ENCODE data around the gene APBB2. TPM values are rescaled to one million over a fixed set of nuclear protein-coding genes. Genes with fewer than 3 reads are reported as not detected.

The APBB2 gene
- total RNA-seq, 1 experiment from 2014 or later, result 29.7 TPM

DNA sequence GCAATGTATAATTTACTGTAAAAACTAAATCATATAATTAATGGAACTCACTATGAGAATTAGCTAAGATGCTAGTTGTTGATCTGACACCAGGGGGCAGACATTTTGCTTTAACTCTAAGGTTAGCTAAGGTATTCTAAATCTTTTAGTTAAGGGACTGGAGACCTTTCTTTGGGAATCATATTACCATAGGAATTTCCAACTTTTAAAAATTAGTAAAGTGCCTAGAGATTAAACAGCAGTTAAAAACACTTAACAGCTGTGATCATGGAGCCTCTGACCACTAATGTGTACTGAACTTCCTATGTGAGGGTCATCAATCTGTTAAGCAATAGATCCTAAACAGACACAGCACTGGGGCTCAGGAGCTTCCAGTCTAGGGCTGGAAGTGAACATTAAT, 238.0 kb downstream of the APBB2 start:
- peak; percentile 39 for DNase-seq (ENCODE audit: low spot score)
- in situ Hi-C loops (cut with HindIII; ENCODE audit: low sequenced_read_pairs), result no loop called here

DNA sequence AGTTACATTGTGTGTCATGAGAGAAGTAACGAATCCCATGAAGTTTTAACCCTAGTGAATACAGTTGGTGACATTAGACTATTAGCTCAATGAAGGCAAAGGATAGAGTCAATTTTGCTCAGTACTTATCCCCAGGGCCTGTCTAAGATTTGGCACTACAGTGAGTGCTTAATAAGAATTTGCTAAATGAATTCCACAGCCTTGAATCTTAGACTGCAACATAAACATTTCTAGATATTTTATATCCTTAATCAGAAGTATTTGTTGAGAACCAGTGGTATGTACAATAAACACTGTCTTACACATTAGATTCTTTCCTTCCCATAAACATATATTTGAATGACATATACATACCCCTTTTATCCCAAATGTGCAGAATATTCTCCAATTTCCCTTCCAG, 241.6 kb downstream of the APBB2 start:
- no peak for DNase-seq (ENCODE audit: low spot score)
- in situ Hi-C loops (cut with HindIII; ENCODE audit: low sequenced_read_pairs), result no loop called here

DNA sequence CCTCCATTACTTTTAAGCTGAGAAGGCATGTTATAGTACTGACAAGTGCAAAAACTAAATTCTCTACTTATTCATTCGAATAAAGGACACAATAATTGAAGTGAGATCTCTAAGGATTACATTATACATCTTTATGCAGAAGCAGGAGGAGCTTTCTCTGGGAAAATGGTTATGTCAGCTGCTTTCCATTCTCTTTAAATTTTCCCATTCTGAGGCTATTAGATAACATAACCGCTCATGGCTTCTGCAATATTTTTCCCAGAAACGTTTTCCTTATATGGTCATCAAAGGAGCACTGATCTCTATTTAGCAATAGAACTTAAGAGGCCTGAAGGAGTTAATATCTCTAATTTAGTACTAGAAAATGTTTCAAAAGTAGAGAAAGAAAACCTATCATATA, 243.0 kb downstream of the APBB2 start:
- in situ Hi-C loops (cut with HindIII; ENCODE audit: low sequenced_read_pairs), result no loop called here
- DNase-seq (ENCODE audit: low spot score), result no peak

DNA sequence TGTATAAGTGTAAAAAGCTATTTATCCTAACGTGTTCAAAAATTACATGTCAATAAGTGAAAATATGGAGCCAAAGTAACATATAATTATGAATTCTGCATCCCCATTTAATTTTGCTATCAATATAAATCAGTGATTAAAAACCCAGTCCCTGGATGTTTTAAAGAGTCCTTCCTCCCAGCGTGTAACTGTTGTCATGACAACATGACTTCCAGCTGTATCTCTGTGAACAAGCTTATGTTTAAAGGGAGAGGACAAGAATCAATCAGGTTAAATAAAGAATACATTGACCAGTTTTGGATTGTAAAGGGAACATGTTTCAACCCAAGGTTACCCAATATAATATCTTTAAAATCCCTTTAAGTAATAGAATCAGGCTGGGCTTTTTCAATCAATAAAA, 244.8 kb downstream of the APBB2 start:
- in situ Hi-C loops (cut with HindIII; ENCODE audit: low sequenced_read_pairs), result no loop called here
- no peak for DNase-seq (ENCODE audit: low spot score)

DNA sequence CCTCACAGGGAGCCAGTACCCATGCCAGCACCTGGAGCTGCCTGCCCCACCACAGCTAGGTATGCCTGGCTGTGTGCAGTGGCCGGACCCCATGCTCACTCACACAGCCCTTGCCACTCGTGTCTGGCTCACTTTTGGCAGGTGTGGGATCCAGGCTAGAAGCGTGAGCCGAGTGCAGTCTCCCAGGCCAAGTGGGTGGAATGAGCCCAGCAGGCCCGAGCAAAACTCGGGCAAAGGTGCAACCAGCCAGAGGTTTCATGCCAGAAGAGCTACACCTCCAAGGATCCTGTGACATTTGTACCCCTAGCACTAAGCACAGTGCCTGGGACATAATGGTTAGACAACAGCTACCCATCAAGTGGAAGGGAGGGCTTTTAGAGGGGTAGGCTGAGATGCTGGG, 246.8 kb downstream of the APBB2 start:
- in situ Hi-C loops (cut with HindIII; ENCODE audit: low sequenced_read_pairs), result no loop called here
- no peak for DNase-seq (ENCODE audit: low spot score)

DNA sequence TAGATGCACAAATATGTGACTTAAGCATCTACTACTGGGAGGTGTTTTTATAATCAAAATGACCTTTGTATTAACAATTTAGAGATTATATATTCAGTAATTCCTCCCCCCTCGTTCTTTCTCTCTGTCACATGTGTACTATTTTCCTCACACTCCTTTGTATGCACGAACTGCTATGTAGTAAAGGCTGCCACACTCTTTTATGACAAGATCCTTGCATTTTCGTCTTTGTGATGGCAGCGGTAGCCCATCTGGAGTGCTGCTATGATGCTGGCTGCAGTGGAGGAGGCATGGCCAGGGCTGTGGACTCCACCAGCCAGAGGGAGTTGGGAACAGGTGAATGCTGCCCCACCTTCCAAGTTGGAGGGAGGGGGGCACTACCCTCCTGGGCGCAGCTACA, 248.3 kb downstream of the APBB2 start:
- in situ Hi-C loops (cut with HindIII; ENCODE audit: low sequenced_read_pairs), result no loop called here
- no peak for DNase-seq (ENCODE audit: low spot score)

DNA sequence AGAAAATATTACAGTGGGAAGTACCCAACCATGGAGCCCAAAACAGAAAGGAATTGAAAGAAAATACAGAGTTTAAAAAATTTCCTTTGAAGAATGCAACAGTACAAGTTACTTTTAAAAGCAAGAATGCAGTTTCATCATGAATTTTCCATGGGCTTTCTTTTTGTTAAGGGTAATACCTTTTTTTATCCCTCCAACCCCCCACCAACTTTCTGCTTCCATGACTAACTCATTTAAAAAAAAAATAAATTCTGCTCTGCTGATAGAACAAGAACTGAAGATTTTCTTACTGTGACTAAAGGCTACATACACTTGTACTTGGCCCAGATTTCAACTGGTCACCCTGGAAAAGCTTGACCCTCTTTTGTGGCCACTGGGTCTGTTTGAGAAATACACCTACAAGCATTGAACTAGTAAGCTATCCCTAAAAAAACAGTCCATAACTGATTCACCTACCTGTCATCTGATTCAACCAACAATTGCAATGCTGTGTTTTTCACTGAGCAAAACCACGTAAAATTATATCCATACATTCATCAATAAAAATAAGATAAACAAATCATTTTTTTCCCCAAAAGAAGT, 250.4 kb downstream of the APBB2 start:
- no peak for DNase-seq (ENCODE audit: low spot score)
- in situ Hi-C loops (cut with HindIII; ENCODE audit: low sequenced_read_pairs), result no loop called here

DNA sequence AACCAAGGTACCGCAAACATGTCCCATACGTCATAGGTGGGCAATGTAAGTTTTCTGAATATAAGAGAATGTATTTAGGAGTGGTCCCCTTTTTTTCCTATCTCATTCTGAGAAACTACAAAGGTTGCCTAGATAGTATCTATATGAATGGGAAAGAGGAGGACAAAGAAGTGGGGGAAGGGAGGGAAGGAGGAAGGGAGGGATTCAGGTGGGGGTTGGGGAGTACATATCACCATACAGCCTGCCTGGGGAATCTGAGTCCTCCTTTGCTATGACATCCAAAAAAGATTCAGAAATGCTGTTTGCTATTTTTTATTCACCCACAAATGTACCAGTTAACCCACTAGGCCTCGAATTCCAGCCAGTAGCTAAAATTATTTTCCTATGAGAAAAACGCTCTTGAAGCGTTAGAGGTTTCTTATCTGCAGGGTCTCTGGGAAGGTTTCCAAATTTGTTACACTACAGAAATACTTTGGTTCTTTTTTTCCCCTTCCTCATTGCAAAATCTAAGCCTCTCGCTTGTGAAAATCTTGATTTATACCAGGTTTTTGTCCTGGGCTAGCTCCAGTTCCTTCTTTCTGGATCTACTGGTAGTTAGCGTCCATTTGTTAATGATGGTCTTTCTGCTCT, 251.7 kb downstream of the APBB2 start:
- no peak for DNase-seq (ENCODE audit: low spot score)

DNA sequence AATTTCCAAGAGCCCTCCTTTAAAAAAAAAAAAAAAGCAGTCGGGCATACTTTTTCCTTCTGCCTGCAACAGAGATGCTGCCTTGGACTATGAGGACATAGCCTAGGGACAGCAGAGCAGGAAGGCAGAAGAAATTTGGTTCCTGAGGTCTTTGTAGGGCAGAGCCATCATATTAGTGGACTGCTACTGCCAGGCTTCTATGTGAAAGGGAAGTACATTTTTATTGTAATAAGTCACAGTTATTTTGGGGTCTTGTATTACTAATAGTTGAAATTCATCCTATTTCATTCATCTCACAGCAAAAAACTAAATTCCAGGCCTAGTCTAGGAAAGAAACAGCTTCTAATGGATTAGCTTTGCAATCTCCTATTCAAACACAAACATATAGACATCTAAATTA, 253.4 kb downstream of the APBB2 start:
- no peak for DNase-seq (ENCODE audit: low spot score)
- in situ Hi-C loops (cut with HindIII; ENCODE audit: low sequenced_read_pairs), result no loop called here

More for the DNA sequence above, 251.7 kb downstream of the APBB2 start:
- in situ Hi-C loops (cut with HindIII; ENCODE audit: low sequenced_read_pairs), result no loop called here

DNA sequence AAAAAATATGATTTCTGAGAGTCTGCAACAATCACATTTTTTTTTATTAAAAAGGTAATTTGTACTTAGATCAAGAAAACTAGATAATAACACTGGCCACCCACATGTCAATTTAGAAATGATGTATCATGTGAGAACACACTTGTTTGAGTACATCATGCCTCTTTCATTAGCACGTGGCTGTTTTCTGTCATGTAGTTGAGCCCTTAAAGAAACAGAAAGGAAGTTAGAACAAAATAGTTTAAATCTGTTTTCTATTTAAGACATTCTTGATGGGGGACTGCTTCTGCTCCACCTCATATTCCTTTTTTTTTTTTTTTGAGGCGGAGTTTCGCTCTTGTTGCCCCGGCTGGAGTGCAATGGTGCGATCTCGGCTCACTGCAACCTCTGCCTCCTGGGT, 257.1 kb downstream of the APBB2 start:
- in situ Hi-C loops (cut with HindIII; ENCODE audit: low sequenced_read_pairs), result no loop called here
- no peak for DNase-seq (ENCODE audit: low spot score)

DNA sequence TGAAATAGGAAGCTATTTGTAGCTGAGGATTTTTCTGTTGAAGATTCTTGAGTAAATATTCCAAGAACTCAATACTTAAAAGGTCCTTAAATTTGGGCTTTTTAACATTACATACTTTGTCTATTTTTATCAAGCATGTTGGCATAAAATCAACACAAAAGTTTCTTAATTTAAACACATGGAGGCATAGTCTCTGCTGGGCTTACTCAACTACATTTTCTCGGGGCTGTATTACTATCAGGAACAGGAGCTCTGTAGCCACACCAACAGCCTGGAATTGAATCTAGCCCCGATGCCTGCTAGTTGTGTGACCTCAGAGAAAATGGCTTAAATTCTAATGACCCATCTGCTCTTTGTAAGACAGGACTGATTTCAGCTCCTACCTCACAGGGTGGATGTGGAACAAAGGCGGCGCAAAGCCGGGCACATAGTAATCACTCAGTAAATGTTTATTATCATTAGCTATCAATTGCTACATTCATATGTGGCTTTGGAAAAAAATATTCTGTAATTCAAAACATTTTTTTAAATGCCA, 257.6 kb downstream of the APBB2 start:
- in situ Hi-C loops (cut with HindIII; ENCODE audit: low sequenced_read_pairs), result no loop called here
- no peak for DNase-seq (ENCODE audit: low spot score)

DNA sequence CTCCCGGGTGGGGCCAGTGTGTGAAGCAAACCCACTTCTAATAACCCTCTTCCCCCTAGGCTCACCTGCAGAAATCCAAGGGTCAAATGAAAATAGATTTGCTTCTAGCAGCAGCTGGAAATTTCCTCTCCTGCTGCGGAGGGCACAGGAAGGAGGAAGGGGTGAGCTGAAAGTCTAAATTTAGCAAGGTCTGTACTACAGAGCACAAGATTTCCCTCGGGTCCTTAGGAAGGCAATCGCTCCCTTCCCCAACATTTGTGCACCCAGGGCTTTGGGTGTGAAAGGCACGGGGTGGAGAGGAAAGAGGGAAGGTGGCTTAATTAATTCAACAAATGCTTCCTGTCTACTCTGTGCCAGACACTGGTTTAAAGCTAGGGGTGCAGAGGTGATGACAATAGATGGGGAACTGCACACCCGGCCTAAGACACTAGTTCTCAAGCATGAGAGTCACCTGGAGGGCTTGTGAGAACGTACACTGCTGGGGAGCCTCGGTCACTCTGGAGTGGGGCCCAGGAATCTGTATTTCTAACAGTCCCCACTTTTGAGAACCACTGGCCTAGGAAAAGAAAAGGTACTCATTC, 260.2 kb downstream of the APBB2 start:
- in situ Hi-C loops (cut with HindIII; ENCODE audit: low sequenced_read_pairs), result no loop called here
- no peak for DNase-seq (ENCODE audit: low spot score)

DNA sequence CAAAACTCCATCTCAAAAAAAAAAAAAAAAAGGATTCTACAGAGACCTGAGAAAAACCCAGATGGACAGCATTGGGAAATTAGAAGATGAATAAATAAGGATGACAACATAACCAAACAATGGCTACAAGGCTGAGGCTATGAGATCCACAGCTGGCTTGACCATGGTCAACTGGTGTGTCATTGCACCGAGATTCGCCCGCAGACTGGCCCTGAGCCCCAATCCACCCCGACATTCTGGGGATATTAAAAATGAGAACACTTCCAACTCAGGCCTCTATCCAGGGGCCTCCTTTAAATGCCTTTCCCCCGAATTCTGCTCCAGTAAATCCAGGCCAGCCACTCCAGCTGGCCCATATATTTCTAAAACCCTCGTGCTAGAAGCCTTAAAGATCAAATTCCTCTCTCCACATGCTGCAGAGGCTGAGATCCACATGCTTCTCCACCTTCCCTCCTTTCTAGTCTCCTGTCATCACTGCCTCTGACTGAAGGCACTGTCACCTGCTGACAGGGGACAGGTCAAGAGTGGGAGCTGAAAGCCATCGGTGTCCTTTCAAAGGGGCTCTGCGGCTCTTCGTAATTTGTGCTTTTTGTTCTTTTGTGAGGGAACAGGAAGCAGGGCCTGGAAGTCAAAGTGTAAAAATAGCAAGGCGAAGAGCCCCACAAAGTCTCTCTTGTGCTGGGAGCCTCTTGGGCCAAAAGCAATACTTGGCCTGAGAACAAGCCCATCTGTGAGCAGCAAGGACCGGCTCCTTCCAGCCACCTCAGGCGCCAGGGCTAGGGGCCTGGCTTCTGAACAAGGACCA, 260.9 kb downstream of the APBB2 start:
- peak; percentile 44 for DNase-seq (ENCODE audit: low spot score)
- in situ Hi-C loops (cut with HindIII; ENCODE audit: low sequenced_read_pairs), result no loop called here

DNA sequence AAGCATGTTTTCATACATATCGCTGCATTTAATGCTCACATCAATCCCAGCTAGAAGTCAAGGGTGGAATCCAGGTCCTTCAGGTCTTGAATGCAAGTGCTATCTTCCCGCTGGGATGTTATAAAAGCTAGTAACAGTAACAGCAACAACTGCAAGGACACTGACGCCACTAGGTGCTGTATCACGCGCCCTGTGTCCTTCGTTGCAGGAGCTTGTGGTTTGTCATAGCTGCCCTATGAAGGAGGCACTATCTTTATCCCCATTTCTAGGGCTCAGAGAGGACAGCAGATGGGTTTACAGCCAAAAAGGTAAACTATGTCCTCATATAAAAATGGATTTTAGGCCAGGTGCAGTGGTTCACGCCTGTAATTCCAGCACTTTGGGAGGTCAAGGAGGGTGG, 261.7 kb downstream of the APBB2 start:
- DNase-seq (ENCODE audit: low spot score), result no peak
- in situ Hi-C loops (cut with HindIII; ENCODE audit: low sequenced_read_pairs), result no loop called here

DNA sequence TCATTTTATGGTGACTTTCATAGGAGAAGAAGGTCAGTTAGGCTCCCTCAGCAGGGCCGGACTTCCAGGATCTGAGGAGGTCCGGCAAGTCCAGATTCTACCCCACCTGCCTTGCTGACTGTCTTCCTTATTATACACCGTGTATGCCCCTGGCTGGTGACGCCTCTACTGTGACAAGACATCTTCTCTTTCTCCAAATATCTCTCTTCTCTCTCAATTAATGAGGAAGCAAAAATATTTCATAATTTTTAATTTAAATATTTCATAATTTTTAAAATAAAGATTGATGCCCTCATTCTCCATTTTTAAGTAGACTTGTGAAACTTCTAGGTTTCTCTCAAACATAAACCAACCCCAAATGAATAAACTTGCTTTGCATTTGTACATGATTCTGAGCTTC, 262.1 kb downstream of the APBB2 start:
- in situ Hi-C loops (cut with HindIII; ENCODE audit: low sequenced_read_pairs), result no loop called here
- no peak for DNase-seq (ENCODE audit: low spot score)

DNA sequence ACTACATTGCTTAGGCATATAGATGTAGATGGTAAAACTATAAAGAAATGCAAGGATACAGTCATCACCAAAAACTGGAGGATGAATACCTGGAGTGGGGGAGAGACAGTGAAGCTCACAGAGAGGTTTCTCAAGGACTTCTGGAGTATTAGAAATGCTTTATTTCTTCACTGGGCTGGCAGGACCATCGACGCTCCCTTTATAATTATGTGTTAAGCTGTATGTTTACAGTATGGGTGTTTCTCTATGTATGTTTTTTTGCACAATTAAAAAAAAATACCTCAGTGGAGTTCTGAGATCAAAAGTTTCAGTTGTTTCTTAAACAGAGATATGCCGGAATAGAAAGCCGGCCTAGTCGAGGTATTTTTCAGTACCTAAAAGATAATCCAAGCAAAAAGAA, 263.3 kb downstream of the APBB2 start:
- DNase-seq (ENCODE audit: low spot score), result no peak
- in situ Hi-C loops (cut with HindIII; ENCODE audit: low sequenced_read_pairs), result no loop called here

DNA sequence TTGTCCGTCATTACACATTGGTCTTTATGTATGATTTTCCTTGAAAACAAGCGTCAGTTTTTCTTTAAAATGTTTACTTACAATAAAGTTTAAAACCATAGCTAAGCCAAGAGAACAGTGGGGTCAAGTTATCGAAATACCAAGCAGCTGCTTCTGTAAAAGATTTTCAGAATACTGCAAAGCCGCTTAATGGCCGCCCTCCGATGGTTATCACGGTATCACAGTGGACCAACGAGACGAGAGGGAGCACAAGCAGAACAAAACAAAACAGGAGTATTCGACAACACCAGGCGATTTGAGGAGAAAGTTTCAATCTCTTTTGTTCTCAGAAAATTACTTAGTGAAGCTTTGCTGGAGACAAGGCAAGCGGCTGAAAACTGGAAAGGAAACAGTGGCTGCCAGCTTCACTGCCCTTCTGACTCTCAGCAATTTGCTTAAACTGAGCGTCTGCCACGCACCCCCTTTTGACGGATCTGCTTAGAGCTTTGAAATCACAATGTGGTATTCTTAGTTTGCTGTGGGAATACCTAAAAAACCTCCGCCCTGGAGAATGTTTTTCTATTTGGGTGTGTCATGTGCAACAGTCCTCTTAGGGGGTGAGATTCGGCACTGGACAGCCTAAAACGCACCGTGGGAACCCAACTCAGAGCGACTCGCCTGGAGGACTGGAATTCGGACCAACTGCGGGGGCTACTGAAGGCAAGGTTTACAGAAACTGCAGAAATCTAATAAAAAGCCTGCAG, 264.8 kb downstream of the APBB2 start:
- no peak for DNase-seq (ENCODE audit: low spot score)
- in situ Hi-C loops (cut with HindIII; ENCODE audit: low sequenced_read_pairs), result loop anchor here (25.0 kb wide), 1 partner anchor 263 kb away; the partner anchor contains the start of gene APBB2

DNA sequence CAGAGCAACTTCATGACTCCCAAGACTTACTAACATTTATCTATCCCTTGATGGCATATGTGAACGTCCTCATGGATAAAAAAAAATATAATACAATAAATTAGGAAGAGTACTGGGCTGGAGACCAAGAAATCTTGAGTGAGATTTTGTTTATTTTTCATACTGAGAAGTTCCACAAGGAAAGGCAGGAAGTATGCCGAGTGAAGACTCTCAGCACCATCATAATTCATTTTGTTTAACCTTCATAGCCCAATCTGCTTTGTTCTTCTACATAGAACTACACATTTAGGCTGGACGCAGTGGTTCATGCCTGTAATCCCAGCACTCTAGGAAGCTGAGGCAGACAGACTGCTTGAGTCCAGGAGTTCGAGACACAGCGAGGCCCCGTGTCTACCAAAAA, 266.3 kb downstream of the APBB2 start:
- DNase-seq (ENCODE audit: low spot score), result no peak
- in situ Hi-C loops (cut with HindIII; ENCODE audit: low sequenced_read_pairs), result loop anchor here (25.0 kb wide), 1 partner anchor 264 kb away; the partner anchor contains the start of gene APBB2

DNA sequence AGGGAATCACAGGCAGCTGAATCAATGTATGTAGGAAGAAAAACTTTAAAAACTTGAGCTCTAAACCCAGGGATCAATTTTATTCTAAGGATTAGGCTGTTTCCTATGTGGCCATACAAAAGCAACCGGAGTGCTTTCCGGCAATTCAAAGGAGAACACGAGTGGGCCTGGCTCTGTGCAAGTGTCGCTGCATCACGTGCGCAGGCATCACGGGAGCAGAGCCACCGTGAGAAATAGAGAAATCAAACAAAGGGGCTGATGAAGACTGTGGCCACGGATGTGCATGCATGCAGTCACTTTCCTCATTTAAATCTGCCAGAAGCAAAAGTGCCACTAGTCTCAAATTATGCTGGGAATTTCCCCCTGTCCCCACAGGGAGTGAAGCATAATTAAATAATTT, 267.7 kb downstream of the APBB2 start:
- in situ Hi-C loops (cut with HindIII; ENCODE audit: low sequenced_read_pairs), result loop anchor here (25.0 kb wide), 1 partner anchor 266 kb away; the partner anchor contains the start of gene APBB2
- DNase-seq (ENCODE audit: low spot score), result no peak

All from G401 (cell line).